ENCODE data around the gene AGPAT4.

Gene AGPAT4

DNA sequence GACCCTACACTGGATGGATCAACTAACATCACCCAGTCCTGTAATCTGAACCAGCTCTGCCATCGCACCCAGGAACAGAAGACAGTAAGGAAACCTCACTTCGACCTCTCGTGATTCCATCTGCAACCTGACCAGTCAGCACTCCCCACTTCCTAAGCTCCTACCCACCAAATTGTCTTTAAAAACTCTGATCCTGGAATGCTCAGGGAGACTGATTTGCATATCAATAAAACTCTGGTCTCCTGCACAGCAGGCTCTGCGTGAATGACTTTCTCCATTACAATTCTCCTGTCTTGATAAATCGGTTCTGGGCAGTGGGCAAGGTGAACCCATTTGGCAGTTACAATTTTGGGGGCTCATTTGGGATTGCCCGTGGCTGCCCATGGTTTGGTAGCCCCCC, 18.3 kb upstream of the AGPAT4 start:
- Histone ChIP-seq H3K4me1 (ENCODE audit: insufficient read depth, low read length, poor library complexity, severe bottlenecking) (no peaks in the 10 kb centered on the region), H3F3A (ENCODE audit: low read depth) (no peaks in the 10 kb centered on the region), H3K4me2 (ENCODE audit: low read depth, low read length, poor library complexity, severe bottlenecking) (no peak overlapping the region), H3K36me3 (ENCODE audit: insufficient read depth, low read length) (no peaks in the 10 kb centered on the region), H3K9me3 (ENCODE audit: insufficient read depth, low read depth, low read length) (no peaks in the 10 kb centered on the region), H3K9ac (ENCODE audit: low read depth, low read length, poor library complexity, severe bottlenecking) (no peak overlapping the region), H3K79me2 (ENCODE audit: insufficient read depth, low read length) (no peaks in the 10 kb centered on the region), H3K4me3 (ENCODE audit: low read length, poor library complexity, severe bottlenecking) (no peak overlapping the region), H2AFZ (ENCODE audit: low read length) (no peak overlapping the region), H3K9me2 (replicated peaks; ENCODE audit: low read depth, low read length) (no peaks in the 10 kb centered on the region), H4K20me1 (ENCODE audit: insufficient read depth, low read length, poor library complexity, severe bottlenecking) (no peaks in the 10 kb centered on the region), H3K27me3 (ENCODE audit: insufficient read depth, low read length, poor library complexity, severe bottlenecking) (no peaks in the 10 kb centered on the region)
- no peak for TF ChIP-seq CTCF (conservative IDR thresholded peaks at IDR 0.05; ENCODE audit: low read length)
- TF ChIP-seq EZH2phosphoT487 (IDR thresholded peaks at IDR 0.05; ENCODE audit: borderline replicate concordance), result no peak

DNA sequence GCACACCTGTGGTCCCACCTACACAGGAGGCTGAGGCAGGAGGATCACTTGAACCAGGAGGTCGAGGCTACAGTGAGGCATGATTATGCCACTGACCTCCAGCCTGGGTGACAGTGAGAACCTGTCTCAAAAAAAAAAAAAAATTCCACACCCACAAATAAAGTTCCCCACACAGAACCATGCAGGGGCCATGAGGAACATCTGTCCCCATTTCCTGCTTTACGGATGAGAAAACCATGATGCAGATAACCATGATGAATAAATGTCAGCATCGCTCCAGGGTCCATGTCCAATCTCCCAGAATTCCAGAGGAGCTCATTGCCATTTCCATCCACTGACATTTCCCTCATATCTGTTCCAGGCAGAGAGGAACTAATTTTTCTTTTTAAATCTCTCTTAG, 16.9 kb upstream of the AGPAT4 start:
- H3K36me3 ChIP-seq (ENCODE audit: insufficient read depth, low read length), result no peaks in the 10 kb centered on the region
- no peak overlapping the region for H3K4me2 ChIP-seq (ENCODE audit: low read depth, low read length, poor library complexity, severe bottlenecking)
- no peak for TF ChIP-seq EZH2phosphoT487 (IDR thresholded peaks at IDR 0.05; ENCODE audit: borderline replicate concordance)
- TF ChIP-seq CTCF (conservative IDR thresholded peaks at IDR 0.05; ENCODE audit: low read length), result no peak
- no peaks in the 10 kb centered on the region for H3K79me2 ChIP-seq (ENCODE audit: insufficient read depth, low read length)
- no peaks in the 10 kb centered on the region for H3K27me3 ChIP-seq (ENCODE audit: insufficient read depth, low read length, poor library complexity, severe bottlenecking)
- H4K20me1 ChIP-seq (ENCODE audit: insufficient read depth, low read length, poor library complexity, severe bottlenecking), result no peaks in the 10 kb centered on the region
- H3K4me1 ChIP-seq (ENCODE audit: insufficient read depth, low read length, poor library complexity, severe bottlenecking), result no peaks in the 10 kb centered on the region
- no peak overlapping the region for H3K4me3 ChIP-seq (ENCODE audit: low read length, poor library complexity, severe bottlenecking)
- H3K9me3 ChIP-seq (ENCODE audit: insufficient read depth, low read depth, low read length), result no peaks in the 10 kb centered on the region
- no peaks in the 10 kb centered on the region for H3F3A ChIP-seq (ENCODE audit: low read depth)
- no peaks in the 10 kb centered on the region for H3K9me2 ChIP-seq (replicated peaks; ENCODE audit: low read depth, low read length)
- no peak overlapping the region for H3K9ac ChIP-seq (ENCODE audit: low read depth, low read length, poor library complexity, severe bottlenecking)
- no peak overlapping the region for H2AFZ ChIP-seq (ENCODE audit: low read length)

DNA sequence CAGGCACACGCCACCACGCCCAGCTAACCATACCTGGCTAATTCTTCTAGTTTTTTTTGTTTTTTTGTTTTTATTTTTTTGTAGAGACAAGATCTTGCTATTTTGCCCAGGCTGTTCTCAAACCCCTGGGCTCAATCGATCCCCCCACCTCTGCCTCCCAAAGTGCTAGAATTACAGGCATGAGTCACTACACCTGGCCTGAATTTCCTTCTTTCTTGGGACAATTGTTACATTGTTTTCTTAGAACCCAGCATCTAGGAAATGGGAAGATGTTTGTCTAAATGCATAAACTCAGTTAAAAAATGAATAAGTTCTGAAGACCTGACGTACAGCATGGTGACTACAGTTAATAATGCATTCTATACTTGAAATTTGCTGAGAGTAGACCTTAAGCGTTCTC, 10.8 kb upstream of the AGPAT4 start:
- H4K20me1 ChIP-seq (ENCODE audit: insufficient read depth, low read length, poor library complexity, severe bottlenecking), result no peaks in the 10 kb centered on the region
- TF ChIP-seq EZH2phosphoT487 (IDR thresholded peaks at IDR 0.05; ENCODE audit: borderline replicate concordance) (no peak), CTCF (conservative IDR thresholded peaks at IDR 0.05; ENCODE audit: low read length) (no peak)
- H3K79me2 ChIP-seq (ENCODE audit: insufficient read depth, low read length), result no peaks in the 10 kb centered on the region
- H3K4me2 ChIP-seq (ENCODE audit: low read depth, low read length, poor library complexity, severe bottlenecking), result no peak overlapping the region
- no peak overlapping the region for H2AFZ ChIP-seq (ENCODE audit: low read length)
- H3K36me3 ChIP-seq (ENCODE audit: insufficient read depth, low read length), result no peaks in the 10 kb centered on the region
- no peaks in the 10 kb centered on the region for H3K9me3 ChIP-seq (ENCODE audit: insufficient read depth, low read depth, low read length)
- H3F3A ChIP-seq (ENCODE audit: low read depth), result no peaks in the 10 kb centered on the region
- H3K9ac ChIP-seq (ENCODE audit: low read depth, low read length, poor library complexity, severe bottlenecking), result no peak overlapping the region
- H3K27me3 ChIP-seq (ENCODE audit: insufficient read depth, low read length, poor library complexity, severe bottlenecking), result peaks cover 5% of the 10 kb centered on the region
- no peak overlapping the region for H3K4me3 ChIP-seq (ENCODE audit: low read length, poor library complexity, severe bottlenecking)
- no peaks in the 10 kb centered on the region for H3K4me1 ChIP-seq (ENCODE audit: insufficient read depth, low read length, poor library complexity, severe bottlenecking)
- no peaks in the 10 kb centered on the region for H3K9me2 ChIP-seq (replicated peaks; ENCODE audit: low read depth, low read length)
